GM19351 (cell line): ENCODE data around the gene TMEM141.
"Not testable (repeated sequence)": the region's sequence is repeated elsewhere in the genome, so short reads cannot be mapped to it uniquely, and the experiment has no call there.

Experiments
- ATAC-seq: cut with Tn5 transposase; IDR thresholded peaks from one replicate; pipeline ENCODE4 v1.9.1; 2021; ENCODE audit warnings: mild to moderate bottlenecking, moderate library complexity; ENCODE audit not compliant: unreplicated experiment

Gene TMEM141

DNA sequence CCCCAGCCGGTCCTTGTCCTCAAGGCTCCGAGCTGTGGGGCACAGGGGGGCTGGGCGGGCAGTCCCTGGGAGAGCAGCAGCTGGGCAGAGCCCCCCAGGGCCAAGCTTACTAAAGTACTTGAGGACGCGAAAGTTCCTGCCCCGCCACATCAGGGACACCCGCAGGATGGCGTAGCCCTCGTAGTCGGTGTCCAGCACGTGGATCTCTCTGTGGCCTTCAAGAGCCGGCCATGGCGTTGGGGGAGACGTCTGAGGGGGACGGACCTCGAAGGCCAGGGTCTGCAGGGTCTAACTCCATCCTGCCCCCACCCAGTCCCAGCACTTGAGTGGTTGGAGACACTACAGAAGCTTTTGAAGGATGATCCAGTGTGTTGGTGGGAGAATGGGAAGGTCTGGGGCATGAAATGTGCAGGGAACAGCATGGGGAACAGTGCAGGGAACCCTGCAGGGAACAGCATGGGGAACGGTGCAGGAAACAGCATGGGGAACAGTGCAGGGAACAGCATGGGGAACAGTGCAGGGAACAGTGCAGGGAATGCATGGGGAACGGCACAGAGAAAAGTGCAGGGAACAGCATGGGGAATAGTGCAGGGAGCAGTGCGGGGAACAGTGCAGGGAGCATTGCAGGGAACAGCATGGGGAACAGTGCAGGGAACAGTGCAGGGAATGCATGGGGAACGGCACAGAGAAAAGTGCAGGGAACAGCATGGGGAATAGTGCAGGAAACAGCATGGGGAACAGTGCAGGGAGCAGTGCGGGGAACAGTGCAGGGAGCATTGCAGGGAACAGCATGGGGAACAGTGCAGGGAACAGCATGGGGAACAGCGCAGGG, 35.6 kb upstream of the TMEM141 start:
- not testable (repeated sequence) for ATAC-seq

DNA sequence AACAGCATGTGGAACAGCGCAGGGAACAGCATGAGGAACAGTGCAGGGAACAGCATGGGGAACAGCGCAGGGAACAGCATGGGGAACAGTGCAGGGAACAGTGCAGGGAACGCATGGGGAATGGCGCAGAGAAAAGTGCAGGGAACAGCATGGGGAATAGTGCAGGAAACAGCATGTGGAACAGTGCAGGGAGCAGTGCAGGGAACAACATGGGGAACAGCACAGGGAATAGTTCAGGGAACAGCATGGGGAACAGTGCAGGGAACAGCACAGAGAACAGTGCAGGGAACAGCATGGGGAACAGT, 35.1 kb upstream of the TMEM141 start:
- ATAC-seq: no peak

DNA sequence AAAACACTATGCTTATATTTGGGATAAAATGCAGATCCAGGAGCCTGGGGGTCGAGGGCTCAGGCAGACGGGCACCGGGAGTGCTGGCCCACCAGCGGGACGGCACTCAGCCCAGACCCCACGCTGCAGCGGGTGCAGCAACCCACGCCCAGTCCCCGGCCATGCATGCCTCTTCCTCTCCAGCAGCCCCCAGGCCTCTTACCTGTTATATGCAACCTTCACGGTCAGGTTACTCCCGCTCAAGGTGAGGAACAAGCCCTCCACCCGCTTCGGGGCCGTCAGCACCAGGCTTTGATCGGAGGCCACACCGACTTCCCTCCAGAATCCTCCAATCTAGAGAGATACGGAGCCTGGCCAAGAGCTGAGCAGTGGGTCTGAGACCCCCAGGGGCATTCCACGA, 34.3 kb upstream of the TMEM141 start:
- ATAC-seq: no peak

DNA sequence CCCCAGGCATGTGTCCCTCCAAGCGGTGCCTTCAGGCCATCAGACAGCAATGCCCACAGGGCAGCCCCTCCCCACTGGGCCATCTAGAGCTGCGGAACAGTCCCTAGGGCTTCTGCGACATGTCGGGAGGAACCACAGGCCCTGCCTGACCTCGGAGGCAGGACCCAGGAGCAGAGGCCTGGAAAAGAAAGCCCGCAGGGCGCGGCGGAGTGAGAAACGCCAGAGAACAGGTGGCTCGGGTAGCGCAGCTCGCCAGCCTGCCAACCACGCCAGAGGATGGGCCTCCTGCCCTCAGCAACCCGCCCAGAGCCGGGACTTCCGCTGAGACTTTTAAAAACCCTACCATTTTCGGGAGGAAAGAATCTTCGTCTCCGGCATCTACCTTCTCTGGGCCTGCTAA, 33.8 kb upstream of the TMEM141 start:
- ATAC-seq: no peak

DNA sequence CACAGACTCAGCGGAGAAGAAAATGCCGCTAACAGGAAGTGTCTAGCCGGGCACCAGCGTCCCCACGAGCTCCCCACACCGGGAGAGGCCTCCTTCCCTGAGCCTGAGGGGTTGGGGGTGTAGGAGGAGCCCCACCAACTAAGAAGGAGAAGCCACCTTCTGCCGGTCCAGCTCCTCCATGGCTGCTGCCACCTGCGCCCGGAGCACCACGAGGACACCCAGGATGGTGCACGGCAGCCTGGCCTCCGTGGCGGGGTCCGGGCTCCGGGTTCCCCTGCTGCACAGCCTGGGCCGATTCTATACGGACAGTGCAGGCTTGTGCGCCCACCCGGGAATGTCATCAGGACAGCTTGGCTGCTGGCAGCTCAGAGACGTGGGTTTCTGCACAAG, 33.4 kb upstream of the TMEM141 start:
- no peak for ATAC-seq

DNA sequence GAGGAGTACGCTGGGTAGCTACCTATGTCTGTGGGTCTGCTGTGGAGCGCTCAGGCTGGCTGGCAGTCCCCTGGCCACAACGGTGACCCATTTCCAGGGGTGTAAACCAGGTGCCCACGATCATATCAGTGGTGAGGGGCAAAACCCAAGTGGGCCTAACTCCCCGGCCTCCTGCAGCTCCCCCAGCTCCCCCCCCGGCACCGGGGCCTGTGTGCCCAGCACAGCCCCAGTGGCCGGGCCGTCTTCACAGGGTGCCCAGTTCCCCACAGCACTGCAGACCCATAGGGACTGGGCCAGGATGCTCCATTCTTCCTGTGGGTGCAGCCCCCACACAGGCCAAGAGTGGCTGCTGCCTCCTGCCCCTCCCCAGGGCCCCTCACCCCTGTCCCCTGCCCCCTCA, 32.1 kb upstream of the TMEM141 start:
- no peak for ATAC-seq

DNA sequence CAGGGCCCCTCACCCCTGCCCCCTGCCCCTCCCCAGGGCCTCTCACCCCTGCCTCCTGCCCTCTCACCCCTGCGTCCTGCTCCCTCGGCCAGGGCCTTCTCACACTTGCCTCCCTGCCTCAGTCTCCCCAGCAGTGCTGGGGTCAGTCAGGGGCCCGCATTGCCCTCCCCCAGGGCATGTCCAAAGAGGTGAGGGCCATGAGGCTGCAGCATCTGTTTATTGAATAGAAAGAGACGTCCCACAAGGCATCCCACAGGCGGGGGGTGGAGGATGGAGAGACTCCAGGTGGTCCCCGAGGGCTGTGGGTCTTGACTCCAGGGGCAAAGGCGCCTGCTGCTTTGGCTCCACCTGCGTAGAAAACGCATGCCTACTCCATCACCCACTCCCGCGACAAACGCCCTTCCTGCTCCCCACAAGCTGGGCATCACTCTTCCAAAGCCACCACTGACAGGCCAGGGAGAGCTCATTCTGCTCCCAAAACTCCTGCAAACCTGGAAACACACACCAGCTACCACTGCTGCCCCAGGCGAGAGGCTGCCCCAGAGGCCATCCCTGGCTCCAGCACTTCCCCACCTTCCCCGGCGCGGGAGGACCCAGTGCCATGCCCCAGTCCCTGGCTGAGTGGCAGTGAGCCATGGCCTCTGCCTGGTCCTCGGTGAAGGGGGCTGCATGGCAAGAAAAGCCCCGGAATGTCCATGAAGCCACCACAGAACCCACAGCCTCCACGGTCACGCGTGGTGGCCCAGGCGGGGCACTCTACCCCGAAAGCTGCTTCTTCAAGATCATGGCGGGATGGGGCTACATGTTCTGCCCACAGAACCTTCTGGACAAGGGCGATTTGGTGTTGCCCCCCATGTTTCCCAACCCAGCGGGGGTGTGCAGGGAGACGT, 31.5 kb upstream of the TMEM141 start:
- ATAC-seq: no peak

DNA sequence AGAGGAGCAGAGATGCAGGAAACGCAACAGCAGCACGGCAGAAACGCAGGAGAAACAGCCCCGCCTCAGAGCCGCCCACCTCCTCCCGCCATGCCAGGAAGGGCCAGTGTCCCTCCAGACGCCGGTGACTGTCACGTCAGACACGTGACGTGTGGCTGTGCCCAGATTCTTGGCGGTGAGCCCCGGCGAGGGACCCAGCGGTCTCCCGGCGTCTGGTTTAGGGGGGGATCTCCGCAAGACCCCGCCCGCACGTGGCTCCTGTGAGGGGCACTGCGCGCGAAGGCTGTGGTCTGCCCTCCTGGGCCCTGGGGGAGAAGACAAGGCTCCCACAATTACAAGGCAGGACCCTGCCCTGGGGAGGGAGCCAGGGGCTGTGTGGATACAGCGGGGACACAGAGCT, 30.7 kb upstream of the TMEM141 start:
- ATAC-seq: no peak

DNA sequence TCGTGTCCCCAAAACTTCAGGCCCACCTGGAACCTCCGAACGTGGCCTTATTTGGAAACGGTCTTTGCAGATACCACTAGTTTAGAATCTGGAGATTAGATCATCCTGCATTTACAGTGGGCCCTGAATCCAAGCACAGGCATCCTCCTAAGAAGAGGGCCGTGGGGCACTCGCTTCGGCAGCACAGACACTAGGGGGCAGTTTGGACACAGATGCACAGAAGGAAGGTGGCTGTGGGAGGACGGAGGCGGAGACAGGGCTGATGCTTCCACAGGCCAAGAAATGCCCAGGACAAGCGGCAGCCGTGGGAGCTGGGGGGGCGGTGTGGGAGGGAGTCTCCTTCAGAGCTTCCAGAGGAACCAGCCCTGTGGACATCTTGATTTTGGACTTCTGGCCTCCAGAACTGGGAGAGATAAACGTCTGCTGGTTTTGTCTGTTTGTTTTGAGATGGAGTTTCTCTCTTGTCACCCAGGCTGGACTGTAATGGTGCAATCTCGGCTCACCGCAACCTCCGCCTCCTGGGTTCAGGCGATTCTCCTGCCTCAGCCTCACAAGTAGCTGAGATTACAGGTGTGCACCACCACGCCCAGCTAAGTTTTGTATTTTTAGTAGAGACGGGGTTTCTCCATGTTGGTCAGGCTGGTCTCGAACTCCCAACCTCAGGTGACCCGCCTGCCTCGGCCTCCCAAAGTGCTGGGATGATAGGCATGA, 30.2 kb upstream of the TMEM141 start:
- not testable (repeated sequence) for ATAC-seq

DNA sequence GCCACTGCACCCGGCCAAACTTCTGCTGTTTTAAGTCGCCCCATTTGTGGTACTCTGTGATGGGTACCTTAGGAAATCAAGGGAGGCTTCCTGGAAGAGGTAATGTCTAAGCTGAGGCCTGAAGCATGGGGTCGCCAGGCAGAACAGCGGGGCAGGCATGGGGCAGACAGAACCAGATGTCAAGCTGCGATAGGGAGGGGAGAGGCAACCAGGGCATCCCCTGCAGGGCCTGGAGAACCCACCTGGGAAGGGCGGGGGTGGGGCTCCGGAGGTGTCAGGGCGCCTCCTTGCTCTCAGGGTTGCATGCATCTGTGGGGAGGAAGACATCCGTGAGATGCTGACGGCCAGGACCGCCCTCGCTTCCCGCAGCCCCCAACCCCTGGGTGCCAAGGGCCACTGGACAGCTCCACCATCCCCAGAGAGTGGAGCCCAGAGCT, 29.6 kb upstream of the TMEM141 start:
- no peak for ATAC-seq

DNA sequence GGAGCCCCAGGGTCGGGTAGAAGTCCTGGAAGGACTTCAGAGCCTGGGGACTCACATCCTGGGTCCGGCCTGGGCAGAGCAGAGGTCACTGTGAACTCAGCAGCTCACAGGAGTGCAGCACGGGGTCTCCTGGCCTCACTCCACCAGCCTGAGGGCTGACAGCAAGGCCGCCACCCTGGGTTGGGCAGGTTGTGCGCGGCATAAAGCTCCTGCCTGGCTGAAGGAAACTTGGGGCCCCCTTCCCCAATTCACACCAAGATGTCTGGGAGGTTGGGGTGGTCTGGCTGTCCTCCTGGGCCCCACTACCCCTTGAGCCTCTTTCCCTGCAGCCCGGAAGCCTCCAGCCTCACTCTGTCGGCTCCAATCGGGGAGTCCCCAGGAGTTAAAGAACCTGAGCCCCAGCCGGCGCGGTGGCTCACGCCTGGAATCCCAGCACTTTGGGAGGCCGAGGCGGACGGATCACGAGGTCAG, 28.9 kb upstream of the TMEM141 start:
- no peak for ATAC-seq

DNA sequence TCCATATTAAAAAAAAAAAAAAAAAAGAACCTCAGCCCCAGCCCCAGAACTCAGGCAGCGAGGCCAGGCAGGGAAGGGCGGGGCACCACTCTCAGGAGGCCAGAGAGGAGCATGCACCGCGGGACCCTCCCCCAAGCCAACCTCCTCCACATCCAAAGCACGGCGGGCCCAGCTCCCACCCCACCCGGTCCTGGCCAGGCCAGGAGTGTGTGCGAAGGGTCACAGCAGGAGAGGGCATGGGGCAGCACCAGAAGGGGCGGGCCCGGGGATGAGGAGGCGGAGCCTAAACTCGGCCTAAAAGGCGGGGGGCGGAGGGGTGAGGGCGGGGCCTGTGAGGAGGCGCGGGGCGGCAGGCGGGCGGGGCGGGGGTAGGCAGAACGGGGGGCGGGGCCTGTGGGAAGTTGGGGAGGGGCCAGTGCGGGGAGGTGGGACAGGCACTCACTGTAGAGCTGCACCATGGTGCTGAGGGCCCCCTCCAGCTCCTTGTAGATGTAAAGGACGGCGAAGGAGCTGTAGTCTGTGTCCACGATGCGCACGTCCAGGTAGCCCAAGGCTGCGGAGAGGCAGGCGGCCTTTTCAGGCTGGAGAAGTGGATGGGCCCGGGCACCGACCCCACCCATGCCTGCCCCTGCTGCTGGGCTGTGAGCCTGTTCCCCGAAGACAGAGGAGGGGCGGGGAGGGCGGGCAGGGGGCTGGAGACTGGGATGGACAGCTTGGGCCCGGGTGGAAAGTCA, 28.1 kb upstream of the TMEM141 start:
- ATAC-seq: no peak

DNA sequence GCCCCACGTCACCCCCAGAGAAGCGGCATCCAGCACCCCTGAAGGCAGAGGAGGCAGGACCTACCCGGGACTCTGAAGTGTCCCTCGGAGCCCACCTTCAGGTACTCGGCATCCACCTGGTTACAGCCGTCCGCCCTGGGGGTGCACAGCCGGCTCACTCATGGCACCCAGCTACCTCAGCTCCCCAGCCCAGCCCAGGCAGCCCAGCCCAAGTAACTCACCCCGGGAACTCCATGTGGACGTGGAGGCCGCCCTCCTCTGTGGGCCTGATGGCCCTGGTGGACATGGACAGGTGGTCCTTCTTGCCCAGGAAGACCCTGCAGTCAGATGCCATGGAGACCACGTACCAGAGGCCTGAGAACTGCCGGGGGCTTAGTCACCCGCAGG, 27.5 kb upstream of the TMEM141 start:
- ATAC-seq: no peak

DNA sequence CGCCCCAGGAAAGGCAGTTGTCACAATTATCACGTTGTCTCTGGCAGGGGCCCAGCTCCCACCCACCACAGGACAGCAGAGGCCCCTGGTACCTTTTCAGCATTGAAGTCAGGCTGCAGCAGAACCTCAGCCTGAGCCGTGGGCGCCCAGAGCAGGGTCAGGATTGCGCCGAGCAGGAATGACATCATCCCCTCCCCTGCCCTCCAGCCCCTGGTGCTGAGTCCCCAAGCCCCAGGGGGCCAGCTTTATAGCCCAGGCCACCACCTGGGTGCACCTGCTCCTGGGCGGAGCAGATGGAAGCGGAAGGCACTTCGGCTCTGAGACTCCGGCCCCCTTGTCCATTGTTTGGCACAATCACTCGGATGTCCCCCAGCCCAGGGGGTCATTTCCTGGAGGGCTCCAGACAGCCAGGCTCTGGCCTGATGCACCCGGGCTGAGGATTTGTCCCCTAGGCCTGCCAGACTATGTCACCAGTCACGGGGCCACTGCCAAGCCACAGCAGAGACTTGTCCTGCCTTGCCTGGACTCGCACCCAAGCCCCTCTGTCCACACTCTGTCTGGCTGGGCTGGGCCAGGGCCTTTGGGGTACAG, 26.7 kb upstream of the TMEM141 start, which contains the start of gene LCN15:
TSS of gene LCN15 (minus strand) at position 218 of the 591 bp plus-strand sequence. CDS start at position 188, 30 bp downstream.
- no peak for ATAC-seq

DNA sequence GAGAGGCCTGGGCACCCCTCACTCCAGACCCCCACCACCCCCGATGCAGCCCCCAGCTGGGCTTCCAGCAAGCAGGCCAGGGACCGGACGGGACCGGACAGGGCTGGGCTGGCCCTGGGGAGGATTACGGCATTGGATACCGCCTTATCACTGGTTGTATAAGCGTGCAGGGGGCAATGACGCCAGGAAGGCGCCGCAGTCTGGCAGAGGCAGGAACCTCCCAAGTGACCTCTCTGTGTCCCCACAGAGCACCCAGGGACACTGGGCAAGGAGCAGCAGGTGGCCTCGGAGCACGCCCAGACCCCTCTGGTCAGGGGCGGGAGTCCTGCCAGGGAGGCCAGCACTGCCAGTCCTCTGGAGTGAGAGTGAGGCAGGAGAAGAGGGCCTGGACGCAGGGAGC, 26.1 kb upstream of the TMEM141 start:
- ATAC-seq: no peak

DNA sequence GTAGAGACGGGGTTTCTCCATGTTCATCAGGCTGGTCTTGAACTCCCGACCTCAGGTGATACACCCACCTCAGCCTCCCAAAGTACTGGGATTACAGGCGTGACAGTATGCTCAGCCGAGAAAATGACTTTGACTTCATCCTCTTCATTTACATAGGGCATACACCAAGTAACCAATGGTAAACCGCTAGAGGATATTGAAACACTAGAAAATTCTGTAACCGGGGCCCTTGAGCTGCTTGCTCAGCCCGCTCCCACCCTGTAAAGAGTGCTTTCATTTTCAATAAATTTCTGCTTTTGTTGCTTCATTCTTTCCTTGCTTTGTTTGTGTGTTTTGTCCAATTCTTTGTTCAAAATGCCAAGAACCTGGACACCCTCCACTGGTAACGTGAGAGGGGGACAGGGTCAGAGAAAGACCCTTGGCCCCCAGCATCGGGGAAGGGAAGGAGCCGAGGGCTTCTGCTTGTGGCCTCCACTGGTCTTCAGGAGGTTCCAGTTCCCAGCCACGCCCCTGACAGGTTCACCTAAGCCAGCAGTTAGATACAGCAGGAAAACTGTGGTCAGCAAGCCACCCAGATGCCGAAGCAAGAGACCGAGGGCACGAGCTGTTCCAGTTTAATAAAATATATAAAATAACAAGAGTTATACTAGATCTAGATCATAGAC, 25.3 kb upstream of the TMEM141 start:
- ATAC-seq: not testable (repeated sequence)

DNA sequence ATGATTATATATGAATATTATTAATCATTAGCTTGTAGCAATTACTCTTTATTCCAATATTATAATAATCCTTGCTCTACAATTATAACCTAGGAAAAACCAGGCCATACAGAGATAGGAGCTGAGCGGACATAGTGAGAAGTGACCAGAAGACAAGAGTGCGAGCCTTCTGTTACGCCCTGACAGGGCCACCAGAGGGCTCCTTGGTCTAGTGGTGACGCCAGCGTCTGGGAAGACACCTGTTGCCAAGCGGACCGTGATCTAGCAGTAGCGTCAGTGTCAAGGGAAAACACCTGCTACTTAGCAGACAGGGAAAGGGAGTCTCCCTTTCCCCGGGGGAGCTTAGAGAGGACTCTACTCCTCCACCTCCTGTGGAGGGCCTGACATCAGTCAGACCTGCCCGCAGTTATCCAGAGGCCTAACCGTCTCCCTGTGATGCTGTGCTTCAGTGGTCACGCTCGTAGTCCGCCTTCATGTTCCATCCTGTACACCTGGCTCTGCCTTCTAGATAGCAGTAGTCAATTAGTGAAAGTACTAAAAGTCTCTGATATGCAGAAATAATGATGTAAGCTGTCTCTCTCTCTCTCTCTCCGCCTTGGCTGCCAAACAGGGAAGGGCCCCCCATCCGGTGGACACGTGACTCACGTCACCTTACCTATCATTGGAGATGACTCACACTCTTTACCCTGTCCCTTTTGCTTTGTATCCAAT, 24.6 kb upstream of the TMEM141 start:
- ATAC-seq: not testable (repeated sequence)

DNA sequence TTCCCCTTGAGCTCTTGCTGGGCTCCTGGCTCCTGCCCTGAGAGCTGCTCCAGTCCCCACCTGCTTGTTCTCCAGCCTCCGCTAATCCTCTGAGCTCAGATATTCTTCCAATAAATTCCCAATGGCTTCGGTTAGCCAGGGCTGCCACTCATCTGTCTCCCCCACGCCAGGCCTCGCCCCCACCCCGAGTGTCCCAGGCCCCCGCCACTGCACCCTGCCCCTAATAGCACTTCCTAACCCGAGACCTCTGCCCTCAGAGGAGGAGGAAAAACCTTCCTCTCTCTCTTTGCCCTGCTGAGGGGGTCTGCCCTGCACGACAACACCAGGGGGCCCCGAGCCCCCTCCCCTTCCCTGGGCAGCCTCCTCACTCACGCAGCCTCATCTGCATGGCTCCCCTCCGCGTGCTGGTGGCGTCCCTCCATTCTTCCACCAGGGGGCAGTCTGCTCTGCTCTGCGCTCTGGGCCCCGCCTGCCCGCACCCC, 21.4 kb upstream of the TMEM141 start:
- no peak for ATAC-seq

DNA sequence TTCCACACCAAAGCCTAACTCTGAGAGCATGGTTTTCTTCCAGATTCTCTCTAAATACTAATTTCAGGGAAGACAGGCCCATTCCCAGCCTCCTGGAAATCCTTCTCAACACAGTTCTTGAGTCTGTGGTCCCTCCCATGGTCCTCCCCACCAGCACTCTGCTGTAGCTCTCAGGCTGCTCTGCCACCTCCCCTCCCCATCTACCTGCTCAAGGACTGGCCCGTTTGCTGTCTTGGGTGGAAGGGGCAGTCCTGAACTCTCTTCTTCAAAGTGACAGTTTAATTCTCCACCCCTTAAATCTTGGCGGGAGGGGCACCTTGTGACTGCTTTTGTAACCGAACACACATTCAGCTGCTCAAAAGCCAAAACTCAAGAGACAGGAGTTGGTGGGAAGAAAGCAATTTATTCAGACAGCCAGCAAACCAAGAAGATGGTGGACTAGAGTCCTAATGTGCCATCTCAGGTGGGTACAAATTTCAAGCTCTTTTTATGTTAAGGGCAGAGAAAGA, 19.2 kb upstream of the TMEM141 start:
- no peak for ATAC-seq
